Tibial nerve (tissue), 3 donors: ENCODE results near the gene PTPRT.

ENCODE experiments used
- CTCF ChIP-seq, 5 experiments: fragments of 200-600 bp in 3 of 5; fragments of 450-650 bp in 2 of 5; sonication (generic) in 3 of 5; IDR thresholded peaks; one replicate each; pipeline ENCODE4 v1.5.1; 2016 to 2019; ENCODE audit warnings: antibody characterized with exemption in 5 of 5, mild to moderate bottlenecking in 3 of 5, moderate library complexity in 2 of 5
- POLR2A ChIP-seq, 2 donors: fragments of 450-650 bp; IDR thresholded peaks; one replicate each; pipeline ENCODE4 v1.6.1; 2017; ENCODE audit warnings: antibody characterized with exemption in 2 of 2, mild to moderate bottlenecking in 2 of 2, moderate library complexity in 2 of 2

GRCh38 chr20:42595625-42596024 is 594.1 kb downstream of the PTPRT start:
- no peak for TF ChIP-seq CTCF (IDR thresholded peaks at IDR 0.05)
- TF ChIP-seq POLR2A (IDR thresholded peaks at IDR 0.05): no peak
